GM19023 (cell line): ENCODE data around the gene DUS2.

ENCODE experiments used
- ATAC-seq: cut with Tn5 transposase; IDR thresholded peaks from one replicate; pipeline ENCODE4 v1.9.1; 2021; ENCODE audit warnings: mild to moderate bottlenecking, moderate library complexity; ENCODE audit not compliant: unreplicated experiment

Gene DUS2

GRCh38 chr16:68074850-68075555 is 51.9 kb downstream of the DUS2 start:
- peak; percentile 67 for ATAC-seq

- no peak for ATAC-seq
Observed at GRCh38 chr16:68075980-68076379, 52.9 kb downstream of the DUS2 start.

GRCh38 chr16:68076560-68076959 is 53.5 kb downstream of the DUS2 start:
- no peak for ATAC-seq

GRCh38 chr16:68077866-68078700 is 55.0 kb downstream of the DUS2 start:
- no peak for ATAC-seq

GRCh38 chr16:68078701-68079375 is 55.8 kb downstream of the DUS2 start:
- ATAC-seq, result no peak

GRCh38 chr16:68079376-68079625 is 56.2 kb downstream of the DUS2 start:
- no peak for ATAC-seq

GRCh38 chr16:68079626-68080344 is 56.7 kb downstream of the DUS2 start:
- ATAC-seq, result no peak

- no peak for ATAC-seq
Observed at GRCh38 chr16:68081861-68082628, 59.0 kb downstream of the DUS2 start.

- no peak for ATAC-seq
Observed at GRCh38 chr16:68082629-68083238, 59.6 kb downstream of the DUS2 start.

- ATAC-seq, result no peak
Observed at GRCh38 chr16:68083239-68083781, 60.2 kb downstream of the DUS2 start.

GRCh38 chr16:68083861-68084503 is 60.9 kb downstream of the DUS2 start:
- ATAC-seq, result no peak

GRCh38 chr16:68084504-68085258 is 61.6 kb downstream of the DUS2 start:
- peak; percentile 64 for ATAC-seq

- peak; percentile 56 for ATAC-seq
Observed at GRCh38 chr16:68085259-68086071, 62.4 kb downstream of the DUS2 start, which contains the start of gene NFATC3. Gene NFATC3 (plus strand): TSS chr16:68085370. CDS start chr16:68085682, 312 bp downstream.

- no peak for ATAC-seq
Observed at GRCh38 chr16:68086336-68086841, 63.3 kb downstream of the DUS2 start.

GRCh38 chr16:68086860-68087268 is 63.8 kb downstream of the DUS2 start:
- no peak for ATAC-seq

GRCh38 chr16:68087688-68088087 is 64.6 kb downstream of the DUS2 start:
- ATAC-seq, result no peak
